ENCODE data around the gene FAM184A.

GRCh38 chr6:118993803-118994251, 84.6 kb downstream of the FAM184A start:
- TF ChIP-seq EZH2 (IDR thresholded peaks at IDR 0.05; ENCODE audit: insufficient read depth, low read length) (no peak), CTCF (IDR thresholded peaks at IDR 0.05; ENCODE audit: insufficient read depth, low read depth, low read length) (no peak)

Data from astrocyte (in vitro differentiated cells and primary cell).